BLaER1 treated with 17β-estradiol and CSF1 and Interleukin-3, amounts not matched to agents 10 nM and 100 nM (cell line): ENCODE measurements around the gene STK25.
A peak's percentile ranks its signal among the peaks of the same experiment; 100 is the strongest.
"Not testable (repeated sequence)": the region's sequence is repeated elsewhere in the genome, so short reads cannot be mapped to it uniquely, and the experiment has no call there.

Source experiments
- H3K27ac ChIP-seq, 11 experiments: shearing (Covaris generic); formaldehyde crosslinking; 2 replicates each; pipeline ENCODE4 v1.8.1; 2022
- H3K27me3 ChIP-seq, 11 experiments: shearing (Covaris generic); formaldehyde crosslinking; 2 replicates each; pipeline ENCODE4 v1.8.1; 2022
- H3K36me3 ChIP-seq, 11 experiments: shearing (Covaris generic); formaldehyde crosslinking; 2 replicates each; pipeline ENCODE4 v1.8.1; 2022
- H3K4me1 ChIP-seq, 10 experiments: shearing (Covaris generic); formaldehyde crosslinking; 2 replicates each; pipeline ENCODE4 v1.8.1; 2022
- H3K4me2 ChIP-seq, 11 experiments: shearing (Covaris generic); formaldehyde crosslinking; 2 replicates each; pipeline ENCODE4 v1.8.1; 2022
- H3K4me3 ChIP-seq, 10 experiments: shearing (Covaris generic); formaldehyde crosslinking; 2 replicates each; pipeline ENCODE4 v1.8.1; 2022
- H3K9ac ChIP-seq, 11 experiments: shearing (Covaris generic); formaldehyde crosslinking; 2 replicates each; pipeline ENCODE4 v1.8.1; 2022
- H3K9me3 ChIP-seq, 11 experiments: shearing (Covaris generic); formaldehyde crosslinking; replicated peaks in 1 of 11; 2 replicates each; pipeline ENCODE4 v1.8.1; 2022
- H4K20me1 ChIP-seq, 11 experiments: shearing (Covaris generic); formaldehyde crosslinking; 2 replicates each; pipeline ENCODE4 v1.8.1; 2022
- Cebpa-rat ChIP-seq, 11 experiments: shearing (Covaris generic); IDR thresholded peaks; 2 replicates each; pipeline ENCODE4 v1.8.1; 2022

STK25 gene

GRCh38 chr2:241459520-241459919 lies 48.9 kb downstream of the STK25 start:
- peaks cover 0 to 30% (median 0%) of the 10 kb centered on the region in 11 experiments; a peak in 5 of 22 replicates for H3K27me3 ChIP-seq
- H3K27ac ChIP-seq: no peak overlapping the region
- no peak for TF ChIP-seq Cebpa-rat (IDR thresholded peaks at IDR 0.05)
- no peaks in the 10 kb centered on the region for H3K9me3 ChIP-seq
- peaks cover 0 to 20% (median 12%) of the 10 kb centered on the region in 10 experiments; a peak in 16 of 20 replicates for H3K4me1 ChIP-seq
- peak overlapping the region in 6 of 11 experiments; percentile 39 to 76 (median 64); a peak in 9 of 22 replicates for H3K4me2 ChIP-seq
- H3K9ac ChIP-seq: no peak overlapping the region
- peaks cover 0 to 55% (median 0%) of the 10 kb centered on the region in 11 experiments; a peak in 8 of 22 replicates for H4K20me1 ChIP-seq
- no peaks in the 10 kb centered on the region; a peak in 1 of 22 replicates for H3K36me3 ChIP-seq
- no peak overlapping the region for H3K4me3 ChIP-seq

- Histone ChIP-seq H3K4me3 (no peak overlapping the region), H3K9me3 (no peaks in the 10 kb centered on the region), H3K4me1 (peaks cover 0 to 20% (median 12%) of the 10 kb centered on the region in 10 experiments; a peak in 16 of 20 replicates), H3K36me3 (no peaks in the 10 kb centered on the region; a peak in 1 of 22 replicates), H4K20me1 (peaks cover 0 to 53% (median 0%) of the 10 kb centered on the region in 11 experiments; a peak in 7 of 22 replicates), H3K9ac (no peak overlapping the region), H3K27me3 (peaks cover 0 to 37% (median 0%) of the 10 kb centered on the region in 11 experiments; a peak in 5 of 22 replicates), H3K4me2 (peak overlapping the region in 4 of 11 experiments; percentile 11 to 26 (median 16); a peak in 3 of 22 replicates), H3K27ac (no peak overlapping the region)
- TF ChIP-seq Cebpa-rat (IDR thresholded peaks at IDR 0.05): no peak
Observed at GRCh38 chr2:241458687-241459086, 49.7 kb downstream of the STK25 start.

GRCh38 chr2:241456546-241456945 lies 51.8 kb downstream of the STK25 start:
- no peaks in the 10 kb centered on the region for H3K9me3 ChIP-seq
- peaks cover 0 to 42% (median 0%) of the 10 kb centered on the region in 11 experiments; a peak in 6 of 22 replicates for H4K20me1 ChIP-seq
- no peak overlapping the region for H3K4me2 ChIP-seq
- no peaks in the 10 kb centered on the region for H3K36me3 ChIP-seq
- H3K9ac ChIP-seq: no peak overlapping the region
- H3K4me1 ChIP-seq: peaks cover 0 to 31% (median 20%) of the 10 kb centered on the region in 10 experiments; a peak in 16 of 20 replicates
- H3K27ac ChIP-seq: no peak overlapping the region
- no peak for TF ChIP-seq Cebpa-rat (IDR thresholded peaks at IDR 0.05)
- H3K4me3 ChIP-seq: no peak overlapping the region
- H3K27me3 ChIP-seq: peaks cover 0 to 47% (median 0%) of the 10 kb centered on the region in 11 experiments; a peak in 6 of 22 replicates

GRCh38 chr2:241454837-241455485 lies 53.4 kb downstream of the STK25 start:
- Histone ChIP-seq H3K9ac (no peak overlapping the region), H3K27me3 (peaks cover 0 to 59% (median 0%) of the 10 kb centered on the region in 11 experiments; a peak in 6 of 22 replicates), H3K9me3 (no peaks in the 10 kb centered on the region), H3K4me2 (peak overlapping the region in 1 of 11 experiments; percentile 39; a peak in 1 of 22 replicates), H3K4me3 (no peak overlapping the region), H3K4me1 (peaks cover 0 to 27% (median 18%) of the 10 kb centered on the region in 10 experiments; a peak in 16 of 20 replicates), H4K20me1 (peaks cover 0 to 46% (median 0%) of the 10 kb centered on the region in 11 experiments; a peak in 7 of 22 replicates), H3K27ac (no peak overlapping the region), H3K36me3 (peaks cover 0 to 5% (median 0%) of the 10 kb centered on the region in 11 experiments; a peak in 1 of 22 replicates)
- TF ChIP-seq Cebpa-rat (IDR thresholded peaks at IDR 0.05): no peak

- Histone ChIP-seq H4K20me1 (peaks cover 0 to 51% (median 0%) of the 10 kb centered on the region in 11 experiments; a peak in 7 of 22 replicates), H3K36me3 (peaks cover 0 to 13% (median 0%) of the 10 kb centered on the region in 11 experiments; a peak in 6 of 22 replicates), H3K4me1 (peaks cover 0 to 17% (median 13%) of the 10 kb centered on the region in 10 experiments; a peak in 16 of 20 replicates), H3K27me3 (peaks cover 0 to 68% (median 0%) of the 10 kb centered on the region in 11 experiments; a peak in 7 of 22 replicates)
- H3K27ac ChIP-seq, H3K4me3 ChIP-seq, H3K9me3 ChIP-seq, H3K9ac ChIP-seq, H3K4me2 ChIP-seq: not testable (repeated sequence)
Observed at GRCh38 chr2:241453919-241454318, 54.5 kb downstream of the STK25 start.

GRCh38 chr2:241451840-241452506 lies 56.4 kb downstream of the STK25 start:
- H3K4me2 ChIP-seq: peak overlapping the region in 8 of 11 experiments; percentile 26 to 58 (median 46); a peak in 13 of 22 replicates

DNA sequence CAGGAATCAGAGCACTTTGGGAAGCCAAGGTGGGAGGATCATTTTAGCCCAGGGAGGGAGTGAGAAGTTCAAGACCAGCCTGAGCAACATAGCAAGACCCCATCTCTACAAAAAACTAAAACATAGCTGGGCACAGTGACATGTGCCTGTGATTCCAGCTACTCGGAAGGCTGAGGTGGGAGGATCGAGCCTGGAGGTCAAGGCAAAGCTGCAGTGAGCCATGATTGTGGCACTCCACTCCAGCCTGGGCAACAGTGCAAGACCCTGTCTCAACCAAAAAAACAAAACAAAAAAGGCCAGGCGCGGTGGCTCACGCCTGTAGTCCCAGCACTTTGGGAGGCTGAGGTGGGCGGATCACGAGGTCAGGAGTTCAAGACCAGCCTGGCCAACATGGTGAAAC lies 58.3 kb downstream of the STK25 start:
- not testable (repeated sequence) for H3K9ac ChIP-seq, H3K4me2 ChIP-seq, H3K27ac ChIP-seq, H3K9me3 ChIP-seq, H3K4me3 ChIP-seq
- peaks cover 0 to 15% (median 11%) of the 10 kb centered on the region in 10 experiments; a peak in 16 of 20 replicates for H3K4me1 ChIP-seq
- peaks cover 2 to 87% (median 10%) of the 10 kb centered on the region in 11 experiments; a peak in 17 of 22 replicates for H3K27me3 ChIP-seq
- peaks cover 8 to 68% (median 22%) of the 10 kb centered on the region in 11 experiments; a peak in 15 of 22 replicates for H4K20me1 ChIP-seq
- H3K36me3 ChIP-seq: peaks cover 6 to 47% (median 21%) of the 10 kb centered on the region in 11 experiments; a peak in 16 of 22 replicates

More at GRCh38 chr2:241451840-241452506, 56.4 kb downstream of the STK25 start:
- Histone ChIP-seq H3K36me3 (peaks cover 0 to 32% (median 8%) of the 10 kb centered on the region in 11 experiments; a peak in 8 of 22 replicates), H3K9ac (no peak overlapping the region), H3K4me1 (peaks cover 0 to 15% (median 11%) of the 10 kb centered on the region in 10 experiments; a peak in 16 of 20 replicates), H3K9me3 (no peaks in the 10 kb centered on the region), H4K20me1 (peaks cover 0 to 56% (median 11%) of the 10 kb centered on the region in 11 experiments; a peak in 11 of 22 replicates), H3K27ac (no peak overlapping the region), H3K27me3 (peaks cover 0 to 82% (median 0%) of the 10 kb centered on the region in 11 experiments; a peak in 7 of 22 replicates), H3K4me3 (no peak overlapping the region)
- no peak for TF ChIP-seq Cebpa-rat (IDR thresholded peaks at IDR 0.05)

GRCh38 chr2:241445426-241445825 lies 63.0 kb downstream of the STK25 start:
- H3K36me3 ChIP-seq: peaks cover 32 to 89% (median 50%) of the 10 kb centered on the region in 11 experiments
- H4K20me1 ChIP-seq: peaks cover 42 to 96% (median 62%) of the 10 kb centered on the region in 11 experiments; a peak in 21 of 22 replicates
- H3K4me3 ChIP-seq: no peak overlapping the region
- H3K4me1 ChIP-seq: peaks cover 8 to 16% (median 12%) of the 10 kb centered on the region in 10 experiments; a peak in 19 of 20 replicates
- no peak overlapping the region for H3K9ac ChIP-seq
- H3K9me3 ChIP-seq: no peaks in the 10 kb centered on the region
- H3K4me2 ChIP-seq: no peak overlapping the region
- no peak for TF ChIP-seq Cebpa-rat (IDR thresholded peaks at IDR 0.05)
- no peak overlapping the region for H3K27ac ChIP-seq
- peaks cover 7 to 100% (median 22%) of the 10 kb centered on the region in 11 experiments; a peak in 19 of 22 replicates for H3K27me3 ChIP-seq
